BJ (cell line): Measurements from ENCODE around the gene GALNT1. TPM values are rescaled to one million over a fixed set of nuclear protein-coding genes. Genes with fewer than 3 reads are reported as not detected.

Experiments used
- CTCF ChIA-PET: fragments of 350-600 bp; formaldehyde crosslinking; extraction: SDS; loops from one replicate; lab custom pipeline; 2021; ENCODE audit warnings: antibody characterized with exemption, inconsistent platforms; lab: Yijun Ruan, JAX
- POLR2A ChIA-PET: fragments of 300-600 bp; sonication (Branson Sonifier 250); formaldehyde crosslinking; extraction: SDS; loops from one replicate; lab custom pipeline; 2021; ENCODE audit warnings: antibody characterized with exemption; lab: Charles Lee
- DNase-seq: peaks from one replicate; pipeline ENCODE4 v3.0.0-alpha.2; 2011; ENCODE audit warnings: low read depth
- H3K27me3 ChIP-seq: 2 replicates; pipeline ENCODE4 v1.6.0; 2011; ENCODE audit warnings: low read length; ENCODE audit not compliant: control insufficient read depth, insufficient read depth
- H3K36me3 ChIP-seq: 2 replicates; pipeline ENCODE4 v1.5.1; 2011; ENCODE audit warnings: low read length; ENCODE audit not compliant: control insufficient read depth, insufficient read depth
- H3K4me3 ChIP-seq: 2 replicates; pipeline ENCODE4 v1.5.1; 2011; ENCODE audit warnings: low read depth, mild to moderate bottlenecking, control low read depth, low read length
- polyA plus RNA-seq: library from polyadenylated mRNA; depleted of rRNA; stranded (reverse); fragments of >200 nt; gene quantifications from 2 replicates; pipeline ENCODE4 v1.2.3, GENCODE V29; 2011
- TF ChIP-seq, protein P1 (sequence below): IDR thresholded peaks from 2 replicates; pipeline ENCODE4 v1.5.1; 2011; ENCODE audit warnings: low read depth, mild to moderate bottlenecking, control low read depth, inconsistent platforms, low read length, moderate library complexity; ENCODE audit not compliant: insufficient read depth

GALNT1 gene
- polyA plus RNA-seq, 1 experiment: 23.3 TPM

DNA sequence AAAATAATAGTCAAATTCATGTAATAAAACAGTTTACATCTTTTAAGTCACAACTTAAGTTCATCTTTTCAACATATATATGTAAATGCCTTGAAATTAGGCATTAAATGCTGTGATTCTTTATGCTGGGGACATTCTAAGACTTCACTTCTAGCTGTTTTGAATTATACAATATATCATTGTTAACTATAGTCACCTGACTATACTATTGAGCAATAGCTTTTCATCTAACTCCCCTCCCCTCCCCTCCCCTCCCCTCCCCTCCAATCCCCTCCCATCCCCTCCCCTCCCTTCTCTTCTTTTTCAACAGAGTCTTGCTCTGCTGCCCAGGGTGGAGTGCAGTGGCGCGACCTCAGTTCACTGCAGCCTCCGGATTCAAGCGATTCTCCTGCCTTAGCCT, 16.2 kb downstream of the GALNT1 start:
- TF ChIP-seq, protein P1, sequence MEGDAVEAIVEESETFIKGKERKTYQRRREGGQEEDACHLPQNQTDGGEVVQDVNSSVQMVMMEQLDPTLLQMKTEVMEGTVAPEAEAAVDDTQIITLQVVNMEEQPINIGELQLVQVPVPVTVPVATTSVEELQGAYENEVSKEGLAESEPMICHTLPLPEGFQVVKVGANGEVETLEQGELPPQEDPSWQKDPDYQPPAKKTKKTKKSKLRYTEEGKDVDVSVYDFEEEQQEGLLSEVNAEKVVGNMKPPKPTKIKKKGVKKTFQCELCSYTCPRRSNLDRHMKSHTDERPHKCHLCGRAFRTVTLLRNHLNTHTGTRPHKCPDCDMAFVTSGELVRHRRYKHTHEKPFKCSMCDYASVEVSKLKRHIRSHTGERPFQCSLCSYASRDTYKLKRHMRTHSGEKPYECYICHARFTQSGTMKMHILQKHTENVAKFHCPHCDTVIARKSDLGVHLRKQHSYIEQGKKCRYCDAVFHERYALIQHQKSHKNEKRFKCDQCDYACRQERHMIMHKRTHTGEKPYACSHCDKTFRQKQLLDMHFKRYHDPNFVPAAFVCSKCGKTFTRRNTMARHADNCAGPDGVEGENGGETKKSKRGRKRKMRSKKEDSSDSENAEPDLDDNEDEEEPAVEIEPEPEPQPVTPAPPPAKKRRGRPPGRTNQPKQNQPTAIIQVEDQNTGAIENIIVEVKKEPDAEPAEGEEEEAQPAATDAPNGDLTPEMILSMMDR: no peak
- ChIA-PET POLR2A (no interaction called here), CTCF (no interaction called here)
- no peaks in the 10 kb centered on the region for H3K36me3 ChIP-seq
- no peak for DNase-seq
- H3K27me3 ChIP-seq: no peaks in the 10 kb centered on the region
- no peak overlapping the region for H3K4me3 ChIP-seq

DNA sequence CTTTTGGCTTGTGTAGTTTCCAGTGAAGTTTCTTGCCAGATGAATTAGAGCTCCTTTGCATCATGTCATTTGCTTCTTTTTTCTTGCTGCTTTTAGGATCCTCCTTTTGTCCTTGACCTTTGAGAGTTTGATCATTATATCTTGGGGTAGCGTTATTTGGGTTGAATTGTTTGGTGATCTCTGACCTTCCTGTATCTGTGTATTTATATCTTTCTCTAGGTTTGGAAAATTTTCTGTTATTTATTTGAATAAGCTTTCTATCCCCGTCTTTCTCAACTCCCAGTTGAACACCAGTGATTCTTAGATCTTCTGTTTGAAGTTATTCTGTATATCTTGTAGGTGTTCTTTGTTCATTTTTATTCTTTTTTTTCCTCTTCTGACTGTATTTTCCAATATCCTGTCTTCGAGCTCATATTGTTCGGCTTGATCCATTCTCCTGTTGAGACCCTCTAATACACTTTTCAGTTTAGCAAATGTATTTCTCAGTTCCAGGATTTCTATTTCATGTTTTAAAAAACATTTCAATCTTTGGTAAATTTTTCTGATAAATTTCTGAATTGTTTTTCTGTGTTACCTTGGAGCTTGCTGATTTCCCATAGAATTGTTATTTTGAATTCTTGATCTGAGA, 20.8 kb downstream of the GALNT1 start:
- no peaks in the 10 kb centered on the region for H3K27me3 ChIP-seq
- TF ChIP-seq, protein P1: no peak
- no peak for DNase-seq
- H3K4me3 ChIP-seq: no peak overlapping the region
- ChIA-PET POLR2A (no interaction called here), CTCF (interaction anchor here (0.7 kb wide), 1 partner anchor 120 kb away, joined by 3 read pairs; no protein-coding TSS in a partner anchor)
- H3K36me3 ChIP-seq: no peaks in the 10 kb centered on the region

DNA sequence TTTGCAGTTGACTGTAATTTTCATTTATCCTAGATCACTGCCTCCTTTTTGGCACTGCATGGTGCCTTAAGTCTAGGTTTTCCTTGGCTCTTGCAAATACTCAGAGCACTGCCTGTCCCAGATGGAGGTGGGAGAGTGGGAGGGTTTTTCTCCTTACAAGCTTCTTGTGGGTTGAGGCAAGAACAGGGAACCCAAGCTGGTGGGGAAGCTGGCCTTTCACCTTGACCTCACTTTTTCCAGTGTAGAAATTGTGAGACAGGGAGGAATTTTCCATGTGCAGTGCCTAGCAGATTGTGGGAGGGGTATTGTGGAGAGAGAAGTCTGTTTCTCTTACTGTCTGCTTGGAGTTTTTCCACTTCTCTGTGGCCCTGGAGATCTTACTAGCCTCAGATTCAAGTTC, 21.5 kb downstream of the GALNT1 start:
- ChIA-PET POLR2A (no interaction called here), CTCF (no interaction called here)
- TF ChIP-seq, protein P1: no peak
- H3K27me3 ChIP-seq: no peaks in the 10 kb centered on the region
- DNase-seq: no peak
- H3K4me3 ChIP-seq: no peak overlapping the region
- no peaks in the 10 kb centered on the region for H3K36me3 ChIP-seq

DNA sequence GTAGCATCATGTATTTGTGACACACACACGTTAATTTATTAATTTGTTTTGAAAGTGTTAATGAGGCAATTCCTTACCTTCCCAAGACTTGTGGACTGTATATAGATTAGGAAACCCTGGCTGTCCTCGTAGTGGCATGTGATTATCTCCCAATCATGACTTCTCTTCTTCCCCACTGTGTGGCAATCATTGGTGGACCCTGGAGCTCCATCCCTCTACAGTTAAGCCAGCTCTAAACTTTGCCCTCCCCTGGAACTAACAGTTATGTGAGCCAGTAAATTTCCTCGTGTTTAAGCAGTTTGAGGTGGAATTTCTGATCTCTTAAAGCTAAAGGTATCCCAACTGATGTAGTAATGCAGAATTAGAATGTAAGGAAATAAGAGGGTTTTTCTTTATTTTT, 22.0 kb downstream of the GALNT1 start:
- Histone ChIP-seq H3K4me3 (no peak overlapping the region), H3K36me3 (no peaks in the 10 kb centered on the region), H3K27me3 (no peaks in the 10 kb centered on the region)
- ChIA-PET CTCF (no interaction called here), POLR2A (no interaction called here)
- TF ChIP-seq, protein P1: no peak
- no peak for DNase-seq

DNA sequence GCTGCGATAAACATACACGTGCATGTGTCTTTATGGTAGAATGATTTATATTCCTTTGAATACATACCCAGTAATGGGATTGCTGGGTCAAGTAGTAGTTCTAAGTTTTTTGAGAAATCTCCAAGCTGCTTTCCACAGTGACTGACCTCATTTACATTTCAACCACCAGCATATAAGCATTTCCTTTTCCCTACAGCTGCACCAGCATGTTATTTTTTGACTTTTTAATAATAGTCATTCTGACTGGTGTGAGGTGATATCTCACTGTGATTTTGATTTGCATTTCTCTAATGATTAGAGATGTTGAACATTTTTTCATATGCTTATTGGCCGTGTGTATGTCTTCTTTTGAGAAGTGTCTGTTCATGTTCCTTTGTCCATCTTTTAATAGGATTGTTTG, 22.8 kb downstream of the GALNT1 start:
- DNase-seq: no peak
- TF ChIP-seq, protein P1: no peak
- Histone ChIP-seq H3K36me3 (no peaks in the 10 kb centered on the region), H3K4me3 (no peak overlapping the region), H3K27me3 (no peaks in the 10 kb centered on the region)
- ChIA-PET POLR2A (no interaction called here), CTCF (no interaction called here)
